Panc1 (cell line): ENCODE results near the gene EFCAB7. TPM values are rescaled to one million over a fixed set of nuclear protein-coding genes. Genes with fewer than 3 reads are reported as not detected.

Experiments
- ATAC-seq: fragments of 200-7000 bp; cut with Tn5 transposase; 2 replicates; pipeline ENCODE4 v1.9.1; 2020; ENCODE audit warnings: mild to moderate bottlenecking, moderate library complexity
- BruUV-seq: library from RNA; stranded (reverse); fragments of 400-500 nt; replicated peaks from 2 replicates; lab custom pipeline; 2021; lab: Mats Ljungman, UMichigan
- CTCF ChIA-PET: fragments of 300-600 bp; sonication (Branson Sonifier 250); formaldehyde crosslinking; loops from one replicate; lab custom pipeline; 2022; ENCODE audit warnings: antibody characterized with exemption; lab: Charles Lee
- POLR2A ChIA-PET: fragments of 300-600 bp; sonication (Branson Sonifier 250); formaldehyde crosslinking; loops from one replicate; lab custom pipeline; 2022; ENCODE audit warnings: antibody characterized with exemption; lab: Charles Lee
- DNase-seq: peaks from one replicate; pipeline ENCODE4 v3.0.0-alpha.2; 2010; ENCODE audit warnings: low read depth, low spot score
- H3K27ac ChIP-seq: 2 replicates; pipeline ENCODE4 v1.5.1; 2011; ENCODE audit warnings: mild to moderate bottlenecking, low read length, inconsistent platforms
- H3K27me3 ChIP-seq: fragments of 200-500 bp; sonication (Bioruptor generic); 2 replicates; pipeline ENCODE4 v1.6.0; 2014; ENCODE audit warnings: low read length, inconsistent platforms; ENCODE audit not compliant: control insufficient read depth, insufficient read depth
- H3K36me3 ChIP-seq: fragments of 200-500 bp; sonication (Bioruptor generic); 2 replicates; pipeline ENCODE4 v1.5.1; 2014; ENCODE audit warnings: inconsistent platforms, mild to moderate bottlenecking, low read length, moderate library complexity; ENCODE audit not compliant: control insufficient read depth, insufficient read depth
- H3K4me1 ChIP-seq: 2 replicates; pipeline ENCODE4 v1.5.1; 2011; ENCODE audit warnings: inconsistent platforms, mild to moderate bottlenecking, low read length, moderate library complexity; ENCODE audit not compliant: control insufficient read depth, insufficient read depth
- H3K4me3 ChIP-seq, 2 experiments: 2 replicates each; pipeline ENCODE4 v1.5.1; 2011 to 2012; ENCODE audit warnings: low read depth in 2 of 2, low read length in 2 of 2, mild to moderate bottlenecking in 2 of 2, inconsistent platforms in 1 of 2, moderate library complexity in 1 of 2
- H3K9me3 ChIP-seq: fragments of 200-500 bp; sonication (Bioruptor generic); 2 replicates; pipeline ENCODE4 v1.5.1; 2014; ENCODE audit warnings: low read depth, mild to moderate bottlenecking, inconsistent platforms, low read length, moderate library complexity; ENCODE audit not compliant: control insufficient read depth, insufficient read depth
- CTCF ChIP-seq: fragments of 450-650 bp; IDR thresholded peaks from 2 replicates; pipeline ENCODE4 v1.5.1; 2017; ENCODE audit warnings: mild to moderate bottlenecking
- POLR2AphosphoS5 ChIP-seq: IDR thresholded peaks from 2 replicates; pipeline ENCODE4 v1.6.1; 2012; ENCODE audit warnings: mild to moderate bottlenecking, low read depth, low read length, moderate library complexity
- REST ChIP-seq, 2 experiments: IDR thresholded peaks; 2 replicates each; pipeline ENCODE4 v1.6.1; 2011 to 2012; ENCODE audit warnings: low read depth in 2 of 2, control low read depth in 1 of 2, low read length in 1 of 2, mild to moderate bottlenecking in 1 of 2, moderate library complexity in 1 of 2; ENCODE audit not compliant: insufficient read depth in 1 of 2
- SIN3A ChIP-seq: IDR thresholded peaks from 2 replicates; pipeline ENCODE4 v1.6.1; 2012; ENCODE audit warnings: low read depth, mild to moderate bottlenecking, low read length, moderate library complexity, borderline replicate concordance; ENCODE audit not compliant: insufficient read depth
- TCF7L2 ChIP-seq: IDR thresholded peaks from 2 replicates; pipeline ENCODE4 v1.6.1; 2011; ENCODE audit warnings: mild to moderate bottlenecking, low read depth, low read length, inconsistent platforms
- in situ Hi-C: cut with HindIII; loops from 2 replicates; pipeline ENCODE4 v1.10.0; 2016; ENCODE audit warnings: low sequenced_read_pairs, low pct_unique_long_range_greater_than_20kb
- intact Hi-C: fragments of 100-400 bp; cut with micrococcal nuclease; formaldehyde crosslinking; loops from one replicate; pipeline ENCODE4 v1.10.0; 2022; ENCODE audit not compliant: unreplicated experiment
- total RNA-seq: library from RNA; stranded (reverse); gene quantifications from one replicate; pipeline ENCODE4 v1.2.1, GENCODE V29; 2021; ENCODE audit not compliant: unreplicated experiment

EFCAB7 gene
- total RNA-seq, 1 experiment from 2014 or later: 6.6 TPM

GRCh38 chr1:63612971-63613370 is 89.6 kb downstream of the EFCAB7 start:
- ChIA-PET CTCF (interaction anchor here (1.1 kb wide), 1 partner anchor 79 kb away, joined by 4 read pairs; no protein-coding TSS in a partner anchor), POLR2A (interaction anchor here (0.6 kb wide), 1 partner anchor 50 kb away, joined by 3 read pairs; no protein-coding TSS in a partner anchor)
- BruUV-seq: no TSS peak
- DNase-seq (no peak), ATAC-seq (no peak)
- no peak for TF ChIP-seq REST (IDR thresholded peaks at IDR 0.05; ENCODE audit: insufficient read depth in 1 of 2, low read depth in 2 of 2, low read length in 1 of 2)
- no peak for TF ChIP-seq TCF7L2
- TF ChIP-seq CTCF: no peak
- TF ChIP-seq POLR2AphosphoS5: no peak
- no peak for TF ChIP-seq SIN3A
- Histone ChIP-seq H3K4me3 (no peak overlapping the region), H3K27ac (no peak overlapping the region), H3K27me3 (no peaks in the 10 kb centered on the region), H3K4me1 (peaks cover 12% of the 10 kb centered on the region), H3K36me3 (no peaks in the 10 kb centered on the region), H3K9me3 (no peaks in the 10 kb centered on the region)
- in situ Hi-C loops (no loop called here), intact Hi-C loops (no loop called here)

- POLR2A ChIA-PET: no interaction called here
- Histone ChIP-seq H3K36me3 (no peaks in the 10 kb centered on the region), H3K4me1 (peaks cover 7% of the 10 kb centered on the region), H3K27ac (no peak overlapping the region), H3K27me3 (no peaks in the 10 kb centered on the region), H3K4me3 (no peak overlapping the region), H3K9me3 (no peaks in the 10 kb centered on the region)
- intact Hi-C loops: loop anchor here (5.0 kb wide), 2 partner anchors 521 to 626 kb away; no protein-coding TSS in a partner anchor
- CTCF ChIA-PET: no interaction called here
- peak; percentile 58 for DNase-seq
- in situ Hi-C loops: no loop called here
- BruUV-seq: no TSS peak
- ATAC-seq: peak; percentile 81
- no peak for TF ChIP-seq TCF7L2
- peak; percentile 80 for TF ChIP-seq CTCF
- no peak for TF ChIP-seq POLR2AphosphoS5
- TF ChIP-seq REST (IDR thresholded peaks at IDR 0.05; ENCODE audit: insufficient read depth in 1 of 2, low read depth in 2 of 2, low read length in 1 of 2): no peak
- no peak for TF ChIP-seq SIN3A
Observed at GRCh38 chr1:63615768-63616420, 92.6 kb downstream of the EFCAB7 start.
